A549 treated with DMSO at 1 μM for 4 hours (cell line): ENCODE results near the gene SPATS2. TPM values are rescaled to one million over a fixed set of nuclear protein-coding genes. Genes with fewer than 3 reads are reported as not detected.

Experiments
- total RNA-seq: library from RNA; stranded (reverse); fragments of 200-300 nt; extraction: Qiagen RNA extraction; gene quantifications from 5 replicates; pipeline ENCODE4 v1.2.3, GENCODE V29; 2022; ENCODE audit warnings: low read depth

Gene SPATS2
- 31.2 to 37.2 TPM (median 37.1 TPM) in 5 replicates for total RNA-seq

DNA sequence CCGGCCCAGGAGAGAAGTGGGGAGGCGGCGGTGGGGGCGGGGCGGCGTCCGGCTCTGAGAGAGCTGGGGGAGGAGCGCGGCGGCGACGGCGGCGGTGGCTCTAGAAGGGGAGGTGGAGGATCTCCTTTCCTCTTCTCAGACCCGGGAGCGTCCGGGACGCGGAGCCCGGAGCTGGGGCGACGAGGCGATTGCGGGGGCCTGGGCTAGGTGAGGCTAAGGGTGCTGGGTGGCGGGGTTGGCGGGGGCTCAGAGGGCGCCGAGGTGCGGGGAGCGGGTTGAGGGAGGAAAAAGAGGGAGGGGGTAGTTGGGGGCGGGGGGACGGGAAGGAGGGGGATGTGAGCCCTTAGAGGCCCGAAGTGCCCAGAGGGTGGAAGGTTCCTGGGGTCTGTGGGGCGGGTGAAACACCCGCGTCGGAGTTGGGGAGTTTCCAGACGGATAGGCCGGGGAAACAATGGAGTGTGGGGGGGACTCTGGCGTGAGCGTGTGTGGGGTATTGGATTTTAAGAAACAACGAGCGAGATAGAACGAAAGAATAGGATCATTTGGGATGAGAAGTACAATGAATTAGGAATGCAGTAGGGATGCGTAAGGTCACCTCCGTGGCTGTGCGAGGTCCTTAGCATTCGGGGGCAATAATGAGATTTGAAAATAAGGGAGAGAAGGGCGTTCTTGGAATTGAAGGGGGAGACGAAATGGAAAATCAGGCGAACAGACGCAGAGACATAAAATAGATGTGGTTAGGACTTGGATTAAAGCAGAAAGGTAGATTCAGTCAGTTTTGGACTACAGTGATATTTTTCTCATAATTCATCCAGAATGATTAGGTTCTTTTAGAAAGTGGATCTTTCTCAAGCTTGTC lies at the start of gene SPATS2:
Gene SPATS2, plus strand, starts transcription at position 82 of the 859 bp plus-strand sequence. CDS start 93,551 bp downstream, outside the sequence.

GRCh38 chr12:49322708-49323523 lies 44.3 kb upstream of the SPATS2 start, which contains the start of gene TROAP:
Gene TROAP, plus strand, starts transcription at chr12:49323255. Its CDS starts 354 bp downstream, at chr12:49323609.

GRCh38 chr12:49336645-49337584 lies 30.3 kb upstream of the SPATS2 start, which contains the start of gene C1QL4:
Gene C1QL4, minus strand, starts transcription at chr12:49337188. Its CDS starts 711 bp downstream, at chr12:49336477.

GRCh38 chr12:49346659-49347310 lies 20.5 kb upstream of the SPATS2 start, which contains the start of gene DNAJC22:
Gene DNAJC22, plus strand, starts transcription at chr12:49346888. Its CDS starts 1,985 bp downstream, at chr12:49348873.

GRCh38 chr12:49538510-49539403 lies 171.5 kb downstream of the SPATS2 start, which contains the start of gene KCNH3:
Gene KCNH3, plus strand, starts transcription at chr12:49539030. Its CDS starts 387 bp downstream, at chr12:49539417.

DNA sequence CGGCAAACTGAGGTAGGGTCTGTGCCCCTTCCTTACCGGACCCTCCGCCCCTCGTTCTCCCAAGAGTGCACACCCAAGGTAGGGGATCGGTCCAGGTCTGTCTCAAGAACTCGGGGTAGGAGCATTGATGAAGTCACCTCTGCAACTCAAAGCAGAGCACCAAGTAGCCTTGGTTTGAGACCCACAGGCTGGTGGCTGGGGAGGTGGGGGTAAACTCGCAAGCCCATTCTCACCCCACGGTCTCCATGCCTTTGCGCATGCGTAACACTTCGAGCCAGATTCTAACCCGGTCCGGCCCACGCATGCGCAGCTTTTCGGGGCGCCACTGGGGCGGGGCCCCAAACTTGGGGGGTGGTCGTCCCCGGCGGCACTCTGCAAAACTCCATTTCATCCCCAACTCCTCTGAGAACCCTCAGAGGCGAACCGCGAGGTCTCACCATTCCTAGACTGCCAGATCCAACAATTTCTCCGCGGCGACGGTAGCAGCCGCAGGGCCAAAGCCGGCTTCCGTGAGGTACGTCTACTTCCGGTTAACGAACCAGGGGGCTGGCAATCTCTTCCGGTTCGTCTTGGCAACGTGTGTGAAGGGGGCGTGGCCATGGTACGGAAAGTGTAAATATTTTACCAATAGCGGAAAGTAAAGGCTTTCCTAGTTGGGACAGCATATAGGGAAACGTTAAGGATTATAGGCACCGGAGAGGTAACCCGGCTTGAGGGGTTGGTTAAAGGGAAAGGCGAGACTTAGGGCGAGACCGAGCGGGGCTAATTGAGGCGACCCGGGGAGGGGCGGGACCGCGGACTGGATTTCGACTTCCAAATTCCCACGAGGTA lies 200.6 kb downstream of the SPATS2 start, which contains the start of gene MCRS1:
Gene MCRS1, minus strand, starts transcription at position 532 of the 831 bp plus-strand sequence. CDS start 1,411 bp downstream, outside the sequence.

Other genes starting within 250 kb of the SPATS2 start
- gene TUBA1B, start 236.1 kb upstream of the SPATS2 start, total RNA-seq: 2,295 to 2,611 TPM (median 2,449 TPM) in 5 replicates
- gene TUBA1A, start 178.4 kb upstream of the SPATS2 start, total RNA-seq: 167 to 207 TPM (median 191 TPM) in 5 replicates
- gene TUBA1C, start 102.4 kb upstream of the SPATS2 start, total RNA-seq: 1,753 to 2,247 TPM (median 1,843 TPM) in 5 replicates
- gene PRPH, start 72.3 kb upstream of the SPATS2 start, total RNA-seq: 0.52 to 1.2 TPM (median 0.83 TPM) in 5 replicates
- 81.0 to 101 TPM (median 83.0 TPM) in 5 replicates for gene TROAP, start 44.2 kb upstream of the SPATS2 start, total RNA-seq
- gene C1QL4, start 30.3 kb upstream of the SPATS2 start, total RNA-seq: 4.4 to 6.0 TPM (median 4.8 TPM) in 5 replicates
- 20.5 to 25.1 TPM (median 23.7 TPM) in 5 replicates for gene DNAJC22, start 20.6 kb upstream of the SPATS2 start, total RNA-seq
- gene KCNH3, start 171.6 kb downstream of the SPATS2 start, total RNA-seq: 2.6 to 3.3 TPM (median 3.0 TPM) in 5 replicates
- gene MCRS1, start 200.7 kb downstream of the SPATS2 start, total RNA-seq: 62.7 to 71.4 TPM (median 66.5 TPM) in 5 replicates
- gene FAM186B, start 238.2 kb downstream of the SPATS2 start, total RNA-seq: 0.08 to 0.16 TPM (median 0.12 TPM) in 5 replicates